ENCODE data around the gene RBBP5. TPM values are rescaled to one million over a fixed set of nuclear protein-coding genes. Genes with fewer than 3 reads are reported as not detected.
A peak's percentile ranks its signal among the peaks of the same experiment; 100 is the strongest.

Gene RBBP5
- polyA plus RNA-seq, 3 donors: 4.9 to 10.2 (median 8.1) TPM

DNA sequence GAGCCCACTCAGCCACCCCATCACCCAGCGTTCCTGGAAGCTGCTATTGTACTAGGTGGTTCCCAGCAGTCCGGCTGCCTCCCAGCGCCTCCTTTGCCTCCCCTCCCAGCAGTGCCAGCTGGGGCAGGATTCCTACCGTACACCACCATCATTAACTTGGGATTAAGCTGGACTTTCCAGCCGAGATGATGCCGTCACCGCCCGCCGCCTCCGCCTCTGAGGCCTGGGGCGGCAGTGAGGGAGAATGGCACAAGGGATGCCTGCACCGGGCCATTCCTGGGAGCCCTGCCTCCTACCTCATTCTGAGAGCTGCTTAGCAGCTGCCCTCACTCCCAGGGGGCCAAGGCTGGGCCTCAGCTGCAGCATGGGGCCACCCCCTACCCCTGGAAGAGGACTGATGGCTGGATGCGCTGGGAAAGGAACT lies 65.6 kb downstream of the RBBP5 start:
- H3K9me3 ChIP-seq (replicated peaks in 1 of 2; ENCODE audit: control insufficient read depth in 1 of 2, insufficient read depth in 1 of 2, low read length in 2 of 2): no peaks in the 10 kb centered on the region
- H3K27me3 ChIP-seq (ENCODE audit: control insufficient read depth in 2 of 2, insufficient read depth in 2 of 2, low read length in 2 of 2): no peaks in the 10 kb centered on the region
- H3K27ac ChIP-seq (ENCODE audit: low read depth in 1 of 2, low read length in 2 of 2): no peak overlapping the region
- H3K9ac ChIP-seq (ENCODE audit: insufficient read depth, low read length, poor library complexity, severe bottlenecking): no peak overlapping the region
- Mint-ChIP-seq H3K4me3 (no peak overlapping the region), H3K27ac (no peak overlapping the region), H3K4me1 (no peaks in the 10 kb centered on the region), H3K36me3 (no peaks in the 10 kb centered on the region), H3K27me3 (ENCODE audit: low read depth in 3 of 3) (peaks cover 3 to 10% (median 4%) of the 10 kb centered on the region in 3 donors), H3K9me3 (no peaks in the 10 kb centered on the region)
- WGBS (ENCODE audit: insufficient coverage): 92% methylated on average over 9 of the region's 13 CpGs
- H3K79me2 ChIP-seq (ENCODE audit: insufficient read depth, low read length): no peaks in the 10 kb centered on the region
- H3K4me1 ChIP-seq (ENCODE audit: control insufficient read depth in 1 of 2, insufficient read depth in 2 of 2, low read length in 2 of 2): no peaks in the 10 kb centered on the region
- no peaks in the 10 kb centered on the region for H4K20me1 ChIP-seq (ENCODE audit: insufficient read depth, low read length)
- no peak overlapping the region for H3K4me2 ChIP-seq (replicated peaks; ENCODE audit: extremely low read depth, low read length, poor library complexity, severe bottlenecking)
- intact Hi-C loops (cut with micrococcal nuclease): no loop called here
- H3K36me3 ChIP-seq (replicated peaks in 1 of 2; ENCODE audit: control insufficient read depth in 1 of 2, insufficient read depth in 2 of 2, low read length in 2 of 2): no peaks in the 10 kb centered on the region
- DNase-seq: no peak
- H2AFZ ChIP-seq (ENCODE audit: insufficient read depth, low read depth, low read length, poor library complexity, severe bottlenecking): no peak overlapping the region
- TF ChIP-seq, protein P1, sequence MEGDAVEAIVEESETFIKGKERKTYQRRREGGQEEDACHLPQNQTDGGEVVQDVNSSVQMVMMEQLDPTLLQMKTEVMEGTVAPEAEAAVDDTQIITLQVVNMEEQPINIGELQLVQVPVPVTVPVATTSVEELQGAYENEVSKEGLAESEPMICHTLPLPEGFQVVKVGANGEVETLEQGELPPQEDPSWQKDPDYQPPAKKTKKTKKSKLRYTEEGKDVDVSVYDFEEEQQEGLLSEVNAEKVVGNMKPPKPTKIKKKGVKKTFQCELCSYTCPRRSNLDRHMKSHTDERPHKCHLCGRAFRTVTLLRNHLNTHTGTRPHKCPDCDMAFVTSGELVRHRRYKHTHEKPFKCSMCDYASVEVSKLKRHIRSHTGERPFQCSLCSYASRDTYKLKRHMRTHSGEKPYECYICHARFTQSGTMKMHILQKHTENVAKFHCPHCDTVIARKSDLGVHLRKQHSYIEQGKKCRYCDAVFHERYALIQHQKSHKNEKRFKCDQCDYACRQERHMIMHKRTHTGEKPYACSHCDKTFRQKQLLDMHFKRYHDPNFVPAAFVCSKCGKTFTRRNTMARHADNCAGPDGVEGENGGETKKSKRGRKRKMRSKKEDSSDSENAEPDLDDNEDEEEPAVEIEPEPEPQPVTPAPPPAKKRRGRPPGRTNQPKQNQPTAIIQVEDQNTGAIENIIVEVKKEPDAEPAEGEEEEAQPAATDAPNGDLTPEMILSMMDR (IDR thresholded peaks at IDR 0.05): no peak
- no peak overlapping the region for H3K4me3 ChIP-seq (replicated peaks in 1 of 3; ENCODE audit: low read depth in 2 of 3, low read length in 3 of 3)

DNA sequence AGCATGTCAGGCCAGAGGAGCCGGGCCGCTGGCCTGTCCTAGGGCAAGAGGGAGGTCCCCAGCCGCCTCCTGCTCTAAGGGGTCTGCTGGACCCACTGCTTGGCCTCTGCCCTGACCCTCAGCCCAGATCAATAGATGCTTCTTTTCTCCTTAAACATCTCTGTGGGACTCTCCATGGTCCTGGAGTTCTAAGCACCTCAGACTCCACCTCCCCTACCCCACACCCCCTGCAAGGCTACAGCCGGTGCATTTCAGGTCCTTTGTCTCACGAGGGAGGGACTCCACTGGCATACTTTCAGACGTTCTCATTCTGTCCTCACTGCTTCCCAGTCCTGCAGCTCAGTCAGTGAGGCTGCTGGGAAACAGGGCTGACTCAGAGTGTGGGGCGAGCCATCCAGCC lies 67.8 kb downstream of the RBBP5 start:
- Histone ChIP-seq H3K4me1 (ENCODE audit: control insufficient read depth in 1 of 2, insufficient read depth in 2 of 2, low read length in 2 of 2) (no peaks in the 10 kb centered on the region), H3K4me3 (replicated peaks in 1 of 3; ENCODE audit: low read depth in 2 of 3, low read length in 3 of 3) (no peak overlapping the region), H3K36me3 (replicated peaks in 1 of 2; ENCODE audit: control insufficient read depth in 1 of 2, insufficient read depth in 2 of 2, low read length in 2 of 2) (no peaks in the 10 kb centered on the region), H3K9ac (ENCODE audit: insufficient read depth, low read length, poor library complexity, severe bottlenecking) (no peak overlapping the region), H3K27ac (ENCODE audit: low read depth in 1 of 2, low read length in 2 of 2) (no peak overlapping the region), H4K20me1 (ENCODE audit: insufficient read depth, low read length) (no peaks in the 10 kb centered on the region), H3K4me2 (replicated peaks; ENCODE audit: extremely low read depth, low read length, poor library complexity, severe bottlenecking) (no peak overlapping the region), H2AFZ (ENCODE audit: insufficient read depth, low read depth, low read length, poor library complexity, severe bottlenecking) (no peak overlapping the region), H3K27me3 (ENCODE audit: control insufficient read depth in 2 of 2, insufficient read depth in 2 of 2, low read length in 2 of 2) (no peaks in the 10 kb centered on the region), H3K79me2 (ENCODE audit: insufficient read depth, low read length) (no peaks in the 10 kb centered on the region), H3K9me3 (replicated peaks in 1 of 2; ENCODE audit: control insufficient read depth in 1 of 2, insufficient read depth in 1 of 2, low read length in 2 of 2) (no peaks in the 10 kb centered on the region)
- Mint-ChIP-seq H3K27ac (peak overlapping the region in 1 of 7 donors; percentile 18), H3K4me3 (no peak overlapping the region), H3K9me3 (no peaks in the 10 kb centered on the region), H3K4me1 (no peaks in the 10 kb centered on the region), H3K36me3 (no peaks in the 10 kb centered on the region), H3K27me3 (ENCODE audit: low read depth in 3 of 3) (peaks cover 3 to 10% (median 4%) of the 10 kb centered on the region in 3 donors)
- WGBS (ENCODE audit: insufficient coverage): 84% methylated on average over 7 of the region's 7 CpGs
- intact Hi-C loops (cut with micrococcal nuclease): no loop called here
- DNase-seq: no peak
- TF ChIP-seq, protein P1 (IDR thresholded peaks at IDR 0.05): no peak

Data from CD14-positive monocyte (primary cell).